Measurements from ENCODE around the gene CDC123.

DNA sequence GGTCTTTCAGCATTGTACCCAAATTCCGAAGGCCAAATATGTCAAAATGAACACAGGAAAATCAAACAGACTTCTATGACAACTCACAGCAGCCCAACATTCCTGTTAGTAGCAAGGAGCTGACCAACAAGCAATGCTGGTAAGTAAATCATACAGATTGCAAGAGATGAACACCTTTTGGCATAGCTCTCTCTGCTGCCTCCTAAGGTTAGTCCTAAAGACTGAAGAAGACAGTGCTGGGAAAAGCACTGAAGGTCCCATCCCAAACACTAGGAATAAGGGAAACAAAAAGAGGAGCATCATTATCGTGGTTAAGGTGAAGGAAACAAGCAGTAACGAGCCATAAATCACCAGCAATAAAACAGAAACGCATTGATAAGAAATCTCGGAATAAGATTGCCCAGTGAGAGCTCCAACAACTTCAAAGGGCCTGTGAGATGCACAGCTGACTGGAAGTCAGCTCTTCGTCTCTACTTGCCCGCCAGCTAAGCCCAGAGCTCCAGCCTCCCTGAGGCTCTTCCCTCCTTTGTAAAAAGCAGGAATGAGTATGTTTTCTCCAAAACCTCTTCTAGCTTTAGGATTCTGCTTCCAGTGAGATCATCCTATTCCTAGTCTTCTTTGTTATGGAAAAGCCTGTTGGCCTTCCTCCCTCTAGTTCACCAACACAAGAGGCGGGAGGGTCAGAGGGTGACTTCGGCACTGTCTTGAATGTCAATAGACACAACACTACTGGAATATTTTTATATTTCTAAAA lies 15.6 kb upstream of the CDC123 start:
- no peak for TF ChIP-seq TAF1 (IDR thresholded peaks at IDR 0.05; ENCODE audit: low read depth, low read length)
- no peak for TF ChIP-seq POLR2AphosphoS5 (IDR thresholded peaks at IDR 0.05; ENCODE audit: low read depth, low read length)
- no peak for TF ChIP-seq POLR2A (IDR thresholded peaks at IDR 0.05; ENCODE audit: low read depth, low read length)

Measured in GM12891 (cell line).